ENCODE measurements around the gene ZDHHC16. TPM values are rescaled to one million over a fixed set of nuclear protein-coding genes. Genes with fewer than 3 reads are reported as not detected.

Gene ZDHHC16
- total RNA-seq, 2 experiments from 2014 or later: 23.3 to 29.6 TPM

DNA sequence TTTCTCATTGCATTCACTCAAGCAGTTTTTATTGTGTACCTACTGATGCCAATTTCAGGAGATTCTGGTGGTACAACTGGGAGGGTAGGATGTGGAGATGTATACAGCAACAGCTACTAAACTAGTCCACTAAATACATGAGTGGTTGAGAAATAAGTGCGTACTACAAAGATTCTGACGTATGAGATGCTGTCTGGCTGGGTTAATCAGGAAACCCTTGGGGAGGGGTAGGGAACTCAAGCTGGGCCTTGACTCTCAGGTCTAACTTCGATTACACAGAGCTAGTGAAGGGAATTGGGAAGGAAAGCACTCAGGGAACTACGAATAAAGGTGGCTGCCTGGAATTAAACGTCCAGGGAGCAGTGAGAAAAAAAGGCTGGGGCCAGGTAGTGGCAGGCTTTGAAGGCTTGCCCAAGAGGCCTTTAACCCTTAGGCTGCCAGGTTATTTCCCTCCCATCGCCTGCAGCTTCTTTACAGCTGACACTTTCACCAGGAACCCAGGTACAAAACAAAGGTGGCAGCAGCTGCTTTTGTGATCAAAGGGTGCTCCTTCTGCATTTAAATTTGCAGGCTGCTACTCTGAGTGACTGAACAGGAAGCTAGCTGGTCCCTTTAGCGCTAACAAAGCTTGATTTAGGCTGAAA, 49.0 kb downstream of the ZDHHC16 start:
- Mint-ChIP-seq H3K27ac (peak overlapping the region; percentile 56), H3K36me3 (peaks cover 8% of the 10 kb centered on the region), H3K27me3 (peaks cover 5% of the 10 kb centered on the region), H3K4me3 (peak overlapping the region; percentile 59), H3K9me3 (no peaks in the 10 kb centered on the region), H3K4me1 (peaks cover 36% of the 10 kb centered on the region)
- ATAC-seq (ENCODE audit: low read depth): no peak
- POLR2A ChIA-PET: interaction anchor here (1.0 kb wide), 2 partner anchors 80 to 136 kb away, joined by 3 read pairs; no protein-coding TSS in a partner anchor
- no peak for DNase-seq

DNA sequence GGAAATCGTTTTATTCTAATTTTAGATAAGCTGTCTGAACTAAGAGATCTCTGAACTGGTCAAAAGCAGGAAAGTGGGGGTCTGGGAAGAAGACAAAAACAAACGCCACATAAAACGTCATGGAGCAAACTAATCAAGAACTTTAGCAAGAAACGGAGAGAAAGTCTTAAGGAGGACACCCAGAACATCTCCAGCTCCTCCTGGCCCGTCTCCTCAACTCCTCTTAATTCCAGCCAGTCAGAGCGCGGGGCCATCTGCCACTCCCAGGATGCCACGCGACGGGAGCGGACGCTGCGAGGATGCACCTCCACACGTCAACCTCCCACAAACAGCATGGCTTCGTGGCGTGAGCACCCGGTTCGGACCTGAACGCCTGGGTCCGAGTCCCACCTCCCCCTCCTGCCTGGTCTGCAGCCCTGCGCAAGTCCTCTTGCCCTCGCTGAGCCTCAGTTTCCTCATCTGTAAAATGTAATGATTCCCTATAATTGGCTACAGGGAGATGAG, 51.6 kb downstream of the ZDHHC16 start:
- ATAC-seq (ENCODE audit: low read depth): peak; percentile 31
- peak overlapping the region; percentile 98 for H3K27ac Mint-ChIP-seq
- H3K4me3 Mint-ChIP-seq: peak overlapping the region; percentile 94
- peaks cover 4% of the 10 kb centered on the region for H3K36me3 Mint-ChIP-seq
- peaks cover 31% of the 10 kb centered on the region for H3K27me3 Mint-ChIP-seq
- peaks cover 38% of the 10 kb centered on the region for H3K4me1 Mint-ChIP-seq
- peak; percentile 75 for DNase-seq
- POLR2A ChIA-PET: interaction anchor here (0.5 to 0.7 kb wide), 2 partner anchors 84 to 163 kb away, joined by 3 read pairs; no protein-coding TSS in a partner anchor
- H3K9me3 Mint-ChIP-seq: no peaks in the 10 kb centered on the region

DNA sequence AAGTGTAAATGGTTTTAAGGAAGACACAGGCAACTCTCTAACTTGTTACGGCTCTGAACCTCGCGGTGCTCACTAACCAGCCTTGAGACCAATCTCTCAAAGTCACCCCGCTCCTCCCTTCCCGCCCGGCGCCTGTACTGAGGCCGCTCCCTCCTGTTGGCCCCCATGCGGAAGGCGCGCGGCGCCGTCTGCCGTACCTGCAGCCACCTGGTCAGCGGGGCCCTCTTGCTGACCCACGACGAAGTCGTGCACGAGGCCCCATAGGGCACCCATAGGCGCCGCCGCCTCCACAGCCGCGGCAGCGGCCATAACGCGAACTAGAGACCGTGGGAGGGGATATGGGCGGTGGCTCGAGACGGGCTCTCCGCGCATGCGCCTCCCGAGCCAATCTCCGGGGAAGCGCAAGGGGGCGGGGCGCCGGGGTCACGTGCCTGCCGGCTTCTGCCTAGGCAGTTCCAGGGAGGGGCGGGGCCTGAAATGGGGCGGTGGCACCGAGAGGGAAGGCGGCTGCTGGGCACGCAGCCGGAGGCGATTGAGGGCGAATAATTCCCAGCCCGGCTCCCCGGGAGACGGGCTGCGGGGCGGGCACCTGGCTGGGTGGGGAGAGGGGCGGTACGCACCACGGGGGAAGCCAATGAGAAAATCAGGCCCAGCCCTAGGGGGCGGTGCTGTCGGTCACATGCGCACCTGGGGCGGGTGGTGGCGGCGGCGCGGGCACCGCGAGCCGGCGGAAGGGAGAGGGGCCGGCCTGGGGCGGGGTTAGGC, 52.3 kb downstream of the ZDHHC16 start, which contains the start of gene MMS19:
Gene MMS19 (minus strand): TSS at position 347 of the 765 bp plus-strand sequence. CDS start 38 bp downstream, at position 309.
- POLR2A ChIA-PET: interaction anchor here (0.5 to 2.0 kb wide), 3 partner anchors 10 to 163 kb away, joined by 3 to 5 read pairs (median 4); no protein-coding TSS in a partner anchor
- Mint-ChIP-seq H3K36me3 (peaks cover 4% of the 10 kb centered on the region), H3K27ac (peak within 1 kb of the TSS; percentile 98), H3K4me1 (peaks cover 38% of the 10 kb centered on the region), H3K27me3 (peaks cover 35% of the 10 kb centered on the region), H3K4me3 (peak within 1 kb of the TSS; percentile 94), H3K9me3 (no peaks in the 10 kb centered on the region)
- DNase-seq (peak; percentile 100), ATAC-seq (ENCODE audit: low read depth) (peak; percentile 91)

DNA sequence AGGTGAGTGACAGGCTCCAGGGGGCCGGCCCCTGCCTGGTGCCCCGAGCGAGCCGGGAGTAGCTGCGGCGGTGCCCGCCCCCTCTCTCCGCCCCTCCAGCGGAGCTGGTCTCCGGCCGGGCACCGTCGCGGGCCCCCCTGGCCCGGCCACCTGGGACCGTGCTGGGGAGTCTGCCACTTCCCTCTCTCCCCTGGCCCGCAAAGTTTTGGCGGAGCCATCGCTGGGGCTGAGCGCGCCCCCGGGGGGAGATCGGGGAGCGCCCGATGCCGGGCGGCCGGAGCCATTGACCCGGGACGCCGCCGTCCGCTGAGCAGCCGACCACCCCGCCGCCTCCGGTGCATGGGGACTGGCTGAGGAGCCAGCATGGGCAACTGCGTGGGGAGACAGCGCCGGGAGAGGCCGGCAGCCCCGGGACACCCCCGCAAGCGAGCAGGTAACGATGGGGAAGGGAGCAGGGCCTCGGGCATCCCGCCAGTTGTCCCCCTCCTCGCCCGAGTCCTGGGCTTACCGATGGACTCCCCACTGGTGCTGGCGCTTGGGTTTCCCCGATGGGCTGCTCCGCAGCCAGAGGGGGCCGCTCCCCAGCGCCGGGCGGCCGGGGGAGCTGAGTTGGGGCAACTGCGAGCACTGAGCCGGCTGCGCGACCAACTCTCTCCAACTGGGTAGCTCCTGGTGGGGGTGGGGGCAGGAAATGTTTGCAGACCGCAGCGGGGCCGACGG, 53.0 kb downstream of the ZDHHC16 start, which contains the start of gene UBTD1:
Gene UBTD1 (plus strand): TSS at position 84 of the 720 bp plus-strand sequence. CDS start 280 bp downstream, at position 364.
- DNase-seq (peak; percentile 65), ATAC-seq (ENCODE audit: low read depth) (no peak)
- peaks cover 36% of the 10 kb centered on the region for H3K4me1 Mint-ChIP-seq
- POLR2A ChIA-PET: interaction anchor here (1.0 to 2.0 kb wide), 2 partner anchors 10 to 11 kb away, joined by 4 to 5 read pairs; no protein-coding TSS in a partner anchor
- H3K27ac Mint-ChIP-seq: peak within 1 kb of the TSS; percentile 98
- peak within 1 kb of the TSS; percentile 94 for H3K4me3 Mint-ChIP-seq
- H3K9me3 Mint-ChIP-seq: no peaks in the 10 kb centered on the region
- no peaks in the 10 kb centered on the region for H3K36me3 Mint-ChIP-seq
- peaks cover 35% of the 10 kb centered on the region for H3K27me3 Mint-ChIP-seq

DNA sequence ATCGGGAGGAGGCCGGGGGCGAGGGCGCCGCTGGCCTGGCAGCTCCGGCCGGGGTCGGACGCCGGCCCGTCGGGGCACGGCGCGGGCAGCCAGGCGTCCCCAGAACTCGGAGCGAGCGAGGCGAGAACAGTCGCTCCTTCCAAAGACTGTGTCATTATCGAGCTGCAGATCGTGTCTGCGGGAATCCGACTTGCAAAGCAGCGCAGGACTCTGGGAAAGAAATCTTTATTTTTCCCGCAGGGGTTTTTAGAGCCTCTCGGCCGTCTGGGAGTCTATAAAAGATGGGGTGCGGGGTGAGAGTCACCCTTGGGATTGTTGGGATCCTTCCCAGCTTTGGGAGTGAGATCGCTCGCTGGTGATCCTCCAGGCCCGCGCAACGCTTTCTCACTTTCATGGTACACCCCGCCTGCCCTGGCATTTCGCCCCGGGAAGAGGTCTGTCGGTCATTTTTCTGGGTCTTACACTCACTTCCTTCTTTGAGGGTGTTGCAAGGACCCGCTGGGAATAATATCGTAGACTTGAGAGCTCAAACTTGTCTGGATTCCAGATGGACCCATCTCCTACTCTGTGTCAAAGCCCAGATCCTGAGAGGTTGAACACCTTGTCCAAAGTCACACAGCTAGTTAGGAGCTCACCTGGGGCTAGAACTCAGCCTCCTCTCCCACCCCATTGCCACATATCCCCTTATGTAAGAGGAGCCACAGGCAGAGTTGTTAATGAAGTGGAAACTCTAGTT, 53.8 kb downstream of the ZDHHC16 start:
- no peak for DNase-seq
- Mint-ChIP-seq H3K36me3 (no peaks in the 10 kb centered on the region), H3K9me3 (no peaks in the 10 kb centered on the region), H3K27ac (no peak overlapping the region), H3K4me3 (peak overlapping the region; percentile 47), H3K27me3 (peaks cover 35% of the 10 kb centered on the region), H3K4me1 (peaks cover 30% of the 10 kb centered on the region)
- no peak for ATAC-seq (ENCODE audit: low read depth)
- POLR2A ChIA-PET: interaction anchor here (2.0 kb wide), 1 partner anchor 10 kb away, joined by 5 read pairs; no protein-coding TSS in a partner anchor

DNA sequence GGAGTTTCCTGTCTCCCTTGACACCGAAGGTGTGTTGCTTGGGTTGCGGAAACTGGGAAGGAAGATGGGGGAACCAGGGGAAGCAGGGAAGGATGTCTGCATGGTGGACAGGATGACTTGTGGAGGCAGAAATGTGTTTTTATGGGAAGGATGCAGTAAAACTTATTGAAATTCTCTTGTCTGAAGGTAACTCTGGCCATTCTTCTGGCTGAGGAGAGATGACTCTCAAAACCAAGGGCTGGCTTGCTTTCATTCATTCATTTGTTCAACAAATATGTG, 54.3 kb downstream of the ZDHHC16 start:
- no peaks in the 10 kb centered on the region for H3K36me3 Mint-ChIP-seq
- no peak for ATAC-seq (ENCODE audit: low read depth)
- no peak overlapping the region for H3K27ac Mint-ChIP-seq
- DNase-seq: no peak
- H3K4me3 Mint-ChIP-seq: no peak overlapping the region
- peaks cover 35% of the 10 kb centered on the region for H3K27me3 Mint-ChIP-seq
- peaks cover 25% of the 10 kb centered on the region for H3K4me1 Mint-ChIP-seq
- H3K9me3 Mint-ChIP-seq: no peaks in the 10 kb centered on the region
- POLR2A ChIA-PET: interaction anchor here (2.0 kb wide), 1 partner anchor 9 kb away, joined by 5 read pairs; no protein-coding TSS in a partner anchor

DNA sequence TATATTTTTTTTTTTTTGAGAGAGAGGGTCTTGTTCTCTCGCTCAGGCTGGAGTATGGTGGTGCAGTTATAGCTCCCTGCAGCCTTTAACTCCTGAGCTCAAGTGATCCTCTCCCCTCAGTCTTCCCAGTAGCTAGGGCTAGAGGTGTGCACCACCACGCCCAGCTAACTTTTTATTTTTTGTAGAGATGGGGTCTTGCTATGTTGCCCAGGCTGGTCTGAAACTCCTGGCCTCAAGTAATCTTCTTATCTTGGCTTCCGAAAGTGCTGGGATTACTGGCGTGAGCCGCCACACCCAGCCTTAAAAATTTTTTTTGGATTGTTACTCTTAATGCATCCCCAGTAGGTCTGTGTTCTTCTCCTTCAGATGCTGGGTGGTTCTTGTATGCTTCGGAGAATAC, 56.9 kb downstream of the ZDHHC16 start:
- Mint-ChIP-seq H3K9me3 (no peaks in the 10 kb centered on the region), H3K27ac (no peak overlapping the region), H3K4me1 (peaks cover 10% of the 10 kb centered on the region), H3K36me3 (no peaks in the 10 kb centered on the region), H3K27me3 (peaks cover 35% of the 10 kb centered on the region), H3K4me3 (no peak overlapping the region)
- no peak for ATAC-seq (ENCODE audit: low read depth)
- POLR2A ChIA-PET: no interaction called here
- DNase-seq: no peak

DNA sequence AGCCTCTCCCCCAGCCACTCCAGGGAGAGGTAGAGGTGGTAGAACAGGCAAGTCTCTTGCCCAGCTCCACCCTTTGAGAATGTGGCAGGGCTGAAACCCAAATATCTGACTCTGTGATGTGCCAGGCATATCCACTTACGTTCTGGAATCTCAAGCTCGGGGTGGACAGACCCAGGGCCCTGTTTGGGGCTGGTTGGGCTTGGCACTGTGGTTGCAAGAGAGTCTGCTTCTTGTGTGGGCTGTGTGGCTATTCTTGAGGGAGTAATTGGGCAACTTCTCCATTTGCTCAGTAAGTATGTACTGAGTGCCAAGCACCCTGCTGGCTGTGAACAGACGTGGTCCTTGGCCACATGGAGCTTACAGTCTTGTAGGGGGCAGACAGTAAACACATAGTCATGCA, 57.4 kb downstream of the ZDHHC16 start:
- DNase-seq (no peak), ATAC-seq (ENCODE audit: low read depth) (no peak)
- H3K27me3 Mint-ChIP-seq: peaks cover 35% of the 10 kb centered on the region
- H3K36me3 Mint-ChIP-seq: no peaks in the 10 kb centered on the region
- POLR2A ChIA-PET: no interaction called here
- no peak overlapping the region for H3K4me3 Mint-ChIP-seq
- H3K9me3 Mint-ChIP-seq: no peaks in the 10 kb centered on the region
- peaks cover 10% of the 10 kb centered on the region for H3K4me1 Mint-ChIP-seq
- H3K27ac Mint-ChIP-seq: no peak overlapping the region

DNA sequence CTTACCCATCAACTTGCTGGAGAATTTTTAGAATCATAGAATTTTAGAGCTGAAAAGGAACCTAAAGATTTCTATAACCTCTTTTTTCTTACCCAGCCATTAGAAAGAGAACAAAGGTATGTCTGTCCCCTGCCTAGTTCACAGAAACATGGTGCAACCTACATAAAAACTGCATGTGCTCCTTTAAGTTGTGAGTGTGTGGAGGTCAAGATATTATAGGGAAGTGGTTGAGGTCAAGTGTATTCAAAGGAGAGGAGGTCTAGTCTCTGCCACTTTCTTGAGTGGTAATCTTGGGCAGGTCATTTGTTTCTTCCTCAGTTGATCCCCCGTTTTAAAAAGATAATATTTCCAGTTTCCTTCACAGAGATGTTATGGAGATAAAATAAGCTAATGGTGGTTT, 59.2 kb downstream of the ZDHHC16 start:
- DNase-seq (no peak), ATAC-seq (ENCODE audit: low read depth) (no peak)
- no peaks in the 10 kb centered on the region for H3K9me3 Mint-ChIP-seq
- POLR2A ChIA-PET: no interaction called here
- H3K36me3 Mint-ChIP-seq: no peaks in the 10 kb centered on the region
- H3K27ac Mint-ChIP-seq: no peak overlapping the region
- peaks cover 29% of the 10 kb centered on the region for H3K27me3 Mint-ChIP-seq
- H3K4me3 Mint-ChIP-seq: no peak overlapping the region
- peaks cover 6% of the 10 kb centered on the region for H3K4me1 Mint-ChIP-seq

DNA sequence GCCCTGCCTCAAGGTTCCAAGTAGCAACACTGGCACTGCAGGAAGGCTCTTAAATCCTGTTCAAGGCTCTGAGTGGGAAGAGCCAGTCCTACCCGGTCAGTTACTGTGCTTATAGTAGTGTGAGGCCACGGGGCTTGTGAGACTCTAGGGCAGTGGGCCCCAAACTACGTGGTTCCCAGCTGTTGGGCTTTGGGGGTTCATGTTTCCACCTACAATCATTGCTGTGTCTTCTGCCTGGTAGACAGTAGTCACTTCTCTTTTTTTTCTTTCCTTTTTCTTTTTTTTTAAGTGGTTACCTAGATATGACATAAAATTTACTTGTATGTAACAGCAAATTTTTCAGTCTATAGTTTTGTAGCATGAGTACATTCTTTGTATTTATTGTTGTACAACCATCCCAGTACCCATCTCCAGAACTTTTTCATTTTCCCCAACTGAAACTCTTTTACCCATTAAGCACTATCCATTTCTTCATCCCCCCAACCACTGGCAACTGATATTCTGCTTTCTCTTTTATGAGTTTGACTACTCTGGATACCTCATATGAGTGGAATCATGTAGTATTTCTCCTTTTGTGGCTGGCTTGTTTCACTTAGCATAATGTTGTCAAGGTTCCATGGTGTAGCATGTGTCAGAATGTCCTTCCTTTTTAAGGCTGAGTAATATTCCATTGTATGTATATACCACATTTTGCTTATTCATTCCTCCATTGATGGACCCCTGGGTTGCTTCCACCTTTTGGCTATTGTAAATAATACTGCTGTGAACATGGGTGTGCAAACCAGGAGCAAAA, 60.4 kb downstream of the ZDHHC16 start:
- H3K4me3 Mint-ChIP-seq: no peak overlapping the region
- H3K4me1 Mint-ChIP-seq: no peaks in the 10 kb centered on the region
- H3K27me3 Mint-ChIP-seq: peaks cover 16% of the 10 kb centered on the region
- ATAC-seq (ENCODE audit: low read depth) (no peak), DNase-seq (no peak)
- no peaks in the 10 kb centered on the region for H3K9me3 Mint-ChIP-seq
- no peaks in the 10 kb centered on the region for H3K36me3 Mint-ChIP-seq
- no peak overlapping the region for H3K27ac Mint-ChIP-seq
- POLR2A ChIA-PET: no interaction called here

Measured in activated naive CD8-positive, alpha-beta T cell treated with anti-CD3 and anti-CD28 coated beads, Interleukin-2, amount 10 ng/mL, durations not matched to agents 7 days and 5 days (primary cell).